Activated CD8-positive, alpha-beta memory T cell treated with anti-CD3 and anti-CD28 coated beads for 4 hours (primary cell): Measurements from ENCODE around the gene RBM19.

Experiments
- DNase-seq, 2 donors: peaks; one replicate each; pipeline ENCODE4 v3.0.0-alpha.2; 2020; ENCODE audit warnings: low read depth in 2 of 2

The RBM19 gene

GRCh38 chr12:113990250-113991223 lies 24.4 kb upstream of the RBM19 start:
- DNase-seq: no peak

- no peak for DNase-seq
These were observed 22.9 kb upstream of the RBM19 start for GRCh38 chr12:113988976-113989375.

GRCh38 chr12:113988064-113988451 lies 21.9 kb upstream of the RBM19 start:
- no peak for DNase-seq

- DNase-seq: no peak
These were observed 21.3 kb upstream of the RBM19 start for GRCh38 chr12:113987261-113988063.

- DNase-seq: no peak
These were observed 18.3 kb upstream of the RBM19 start for GRCh38 chr12:113984464-113984863.

- no peak for DNase-seq
These were observed 17.8 kb upstream of the RBM19 start for GRCh38 chr12:113983777-113984448.

- DNase-seq: no peak
These were observed 17.1 kb upstream of the RBM19 start for GRCh38 chr12:113983265-113983664.

- no peak for DNase-seq
These were observed 15.8 kb upstream of the RBM19 start for GRCh38 chr12:113981876-113982275.

- DNase-seq: no peak
These were observed 14.6 kb upstream of the RBM19 start for GRCh38 chr12:113980537-113981337.

GRCh38 chr12:113980054-113980453 lies 13.9 kb upstream of the RBM19 start:
- DNase-seq: no peak

GRCh38 chr12:113978080-113978479 lies 12.0 kb upstream of the RBM19 start:
- DNase-seq: no peak

GRCh38 chr12:113974006-113974405 lies 7.9 kb upstream of the RBM19 start:
- DNase-seq: no peak

- no peak for DNase-seq
These were observed 7.2 kb upstream of the RBM19 start for GRCh38 chr12:113973109-113973904.

- no peak for DNase-seq
These were observed 5.3 kb upstream of the RBM19 start for GRCh38 chr12:113971392-113971791.

GRCh38 chr12:113970211-113970610 lies 4.1 kb upstream of the RBM19 start:
- DNase-seq: no peak

- DNase-seq: no peak
These were observed 1.2 kb upstream of the RBM19 start for GRCh38 chr12:113967368-113967767.

- DNase-seq: no peak
These were observed 3.4 kb downstream of the RBM19 start for GRCh38 chr12:113962733-113963132.

- no peak for DNase-seq
These were observed 4.0 kb downstream of the RBM19 start for GRCh38 chr12:113961921-113962710.

GRCh38 chr12:113960030-113960429 lies 6.1 kb downstream of the RBM19 start:
- no peak for DNase-seq

- no peak for DNase-seq
These were observed 7.0 kb downstream of the RBM19 start for GRCh38 chr12:113959096-113959495.
